GM18861 (cell line): ENCODE data around the gene NAA16.
"Not testable (repeated sequence)": the region's sequence is repeated elsewhere in the genome, so short reads cannot be mapped to it uniquely, and the experiment has no call there.

Experiments used
- ATAC-seq: cut with Tn5 transposase; IDR thresholded peaks from one replicate; pipeline ENCODE4 v1.9.1; 2021; ENCODE audit not compliant: unreplicated experiment

Gene NAA16

DNA sequence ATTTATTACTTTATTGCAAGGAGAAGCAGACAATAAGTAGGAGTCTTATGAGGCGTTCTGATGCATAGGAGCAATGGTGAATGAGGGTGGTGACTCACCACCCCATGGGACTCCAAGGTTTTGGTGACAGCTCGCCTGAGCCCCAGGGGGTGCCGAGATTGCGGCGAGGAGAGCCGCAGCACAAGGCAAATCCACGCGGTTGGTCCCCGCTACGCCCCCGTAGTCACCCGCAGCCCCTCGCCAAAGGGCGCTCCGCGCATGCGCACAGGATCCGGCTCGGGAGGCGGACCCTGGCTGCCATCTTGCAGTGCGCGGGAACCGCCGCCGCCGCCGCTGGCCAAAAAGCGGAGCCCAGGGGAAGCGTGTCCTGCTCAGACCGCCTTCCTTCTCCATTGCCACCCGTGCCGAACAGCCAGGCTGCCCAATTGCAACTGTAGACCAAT is at the start of gene NAA16:
TSS of gene NAA16 (plus strand) at position 305 of the 443 bp plus-strand sequence. CDS start 262 bp downstream, outside the sequence.
- ATAC-seq: peak; percentile 64

DNA sequence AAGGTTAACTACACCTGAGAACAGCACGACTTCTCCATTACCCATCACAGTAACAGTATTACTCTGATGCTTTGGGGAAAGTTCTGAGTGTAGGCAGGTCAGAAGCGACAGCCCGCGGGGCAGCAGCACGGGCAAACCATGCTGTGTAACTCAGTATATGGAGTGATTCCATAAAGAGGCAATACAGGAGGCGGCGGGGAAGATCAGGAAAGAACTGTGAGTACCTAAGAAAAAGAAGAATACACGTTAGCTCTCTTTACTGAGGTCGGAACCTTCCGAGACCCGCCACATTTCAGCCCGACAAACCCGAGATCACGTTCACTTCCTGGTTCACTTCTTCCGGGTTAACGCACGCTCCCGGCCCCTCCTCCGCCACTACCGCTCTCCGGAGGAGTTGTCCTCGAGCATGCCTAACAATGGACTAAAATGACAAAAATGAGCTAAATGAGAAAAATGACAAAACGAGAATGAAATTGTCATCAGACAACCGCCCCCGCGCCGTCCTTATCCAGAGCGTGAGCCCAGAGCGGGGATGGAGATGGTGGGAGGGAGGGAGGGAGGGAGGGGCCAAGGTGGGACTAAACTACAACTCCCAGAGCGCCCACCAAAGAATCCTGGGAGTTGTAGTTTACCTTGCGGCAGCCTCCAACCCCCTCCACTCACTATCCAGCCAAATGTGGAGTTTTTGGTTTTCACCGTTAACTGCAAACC is 47.7 kb upstream of the NAA16 start, which contains the start of gene MTRF1:
TSS of gene MTRF1 (minus strand) at position 316 of the 711 bp plus-strand sequence. CDS start 2,669 bp downstream, outside the sequence.
- ATAC-seq: peak; percentile 75

DNA sequence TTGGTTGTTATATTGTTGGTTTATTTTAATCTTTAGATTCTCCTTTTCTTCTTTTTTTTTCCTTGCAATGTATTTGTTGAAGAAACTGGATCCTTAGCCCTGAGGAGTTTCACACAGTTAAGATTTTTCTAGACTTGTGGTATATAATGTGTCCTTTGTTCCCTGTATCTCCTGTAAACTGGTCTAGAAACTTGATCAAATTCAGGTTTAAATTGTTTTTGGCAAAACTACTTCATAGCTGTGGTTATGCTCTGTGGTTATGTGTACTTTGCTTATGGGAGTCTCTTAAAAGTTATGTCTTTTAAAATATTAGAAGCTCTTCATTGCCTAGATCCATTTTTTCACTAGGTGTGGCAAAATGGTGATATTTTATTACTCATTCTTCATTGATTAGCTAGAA is 44.0 kb upstream of the NAA16 start:
- no peak for ATAC-seq

DNA sequence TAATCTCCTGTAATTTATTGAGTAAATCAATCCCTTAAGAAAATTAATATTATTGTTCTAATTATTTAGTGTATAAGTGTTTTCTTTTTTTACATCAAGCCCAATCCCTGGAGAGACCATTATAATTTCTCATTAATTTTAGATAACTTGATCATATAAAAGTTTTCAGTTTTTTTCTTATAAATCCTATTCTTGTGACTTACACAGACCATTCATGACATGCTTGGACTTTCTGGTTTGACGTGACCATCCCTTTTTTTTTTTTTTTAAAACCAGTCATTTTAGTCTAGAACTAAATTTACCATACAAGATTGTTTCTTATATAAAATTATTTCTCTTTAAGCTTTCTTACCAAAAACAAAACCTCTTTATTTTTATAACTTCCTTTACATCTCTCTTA is 42.3 kb upstream of the NAA16 start:
- ATAC-seq: no peak

DNA sequence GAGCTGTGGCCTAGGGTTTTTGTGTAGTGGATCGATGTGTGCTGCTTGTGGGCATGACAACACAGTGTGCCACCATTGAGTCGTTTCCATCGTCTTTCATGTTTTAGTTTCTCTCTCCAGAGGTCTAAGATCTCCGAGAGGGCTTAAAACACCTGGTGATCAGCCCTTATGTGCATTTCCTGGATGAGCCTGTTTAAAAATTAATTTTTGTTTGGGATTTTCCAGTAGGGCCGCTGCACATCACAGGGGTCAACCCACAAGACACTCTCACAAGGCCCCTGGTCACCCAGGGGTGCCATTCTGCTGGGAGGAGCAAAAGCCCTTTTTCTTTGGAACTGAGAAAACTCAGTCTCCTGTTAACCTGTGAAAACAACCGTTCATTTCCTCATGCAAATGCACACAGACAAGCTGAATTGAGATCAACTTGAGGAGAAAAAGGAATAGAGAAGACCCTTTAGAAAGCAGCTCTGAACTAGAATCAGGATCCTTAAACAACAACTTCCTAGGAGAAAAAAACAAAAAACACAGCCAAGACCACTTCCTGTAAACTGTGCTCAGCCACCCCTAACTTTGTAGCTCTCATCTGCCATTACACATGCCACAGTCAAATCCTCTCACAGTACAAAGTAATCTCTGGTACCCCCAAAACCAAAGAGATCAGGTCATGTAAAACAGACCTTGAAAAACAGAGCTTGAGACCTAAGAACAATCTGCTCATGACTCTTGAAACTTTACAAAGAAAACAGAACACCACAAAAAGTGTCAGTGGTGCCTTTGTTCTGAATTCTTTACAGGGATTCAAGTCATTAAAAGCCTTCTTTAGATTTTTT is 39.4 kb upstream of the NAA16 start:
- ATAC-seq: no peak

DNA sequence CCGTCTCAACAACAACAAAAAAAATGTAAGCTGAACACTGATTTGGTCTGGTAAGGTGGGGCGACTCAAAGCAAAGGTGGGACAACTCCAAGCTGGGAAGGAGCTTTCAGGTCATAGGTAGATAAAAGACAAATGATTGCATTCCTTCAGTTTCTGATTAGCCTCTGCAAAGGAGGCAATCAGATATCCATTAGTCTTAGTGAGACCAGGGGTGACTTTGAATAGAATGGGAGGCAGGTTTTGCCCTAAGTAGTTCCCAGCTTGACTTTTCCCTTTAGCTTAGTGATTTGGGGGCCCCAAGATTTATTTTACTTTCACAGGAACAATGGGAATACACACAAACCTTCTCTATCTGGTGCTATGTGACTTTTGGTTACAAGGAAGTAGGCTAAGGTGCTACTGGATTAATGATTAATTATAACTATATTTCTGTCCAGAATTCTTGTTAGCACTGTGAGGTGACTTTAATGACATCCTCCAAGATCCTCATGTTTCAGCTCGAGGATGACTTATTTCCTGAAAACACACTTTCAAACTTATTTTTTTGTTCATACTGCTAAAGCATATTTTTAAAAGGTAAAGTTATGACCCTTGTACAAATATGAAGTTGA is 37.1 kb upstream of the NAA16 start:
- no peak for ATAC-seq

DNA sequence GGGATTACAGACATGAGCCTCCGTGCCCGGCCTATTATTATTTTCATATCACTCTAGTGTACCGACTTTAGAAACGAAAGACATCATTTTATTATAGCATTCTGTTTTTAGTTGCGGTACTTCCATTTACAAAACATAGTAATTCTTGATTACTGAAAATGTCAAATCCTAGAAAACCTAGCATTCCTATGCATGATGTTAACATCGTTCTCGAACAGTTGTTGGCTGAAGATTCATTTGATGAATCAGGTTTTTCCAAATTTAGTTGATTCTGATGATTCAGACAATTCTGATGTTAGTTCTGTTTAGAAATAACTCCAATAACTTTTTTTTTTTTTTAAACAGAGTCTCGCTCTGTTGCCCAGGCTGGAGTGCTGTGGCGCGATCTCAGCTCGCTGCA is 36.2 kb upstream of the NAA16 start:
- no peak for ATAC-seq

DNA sequence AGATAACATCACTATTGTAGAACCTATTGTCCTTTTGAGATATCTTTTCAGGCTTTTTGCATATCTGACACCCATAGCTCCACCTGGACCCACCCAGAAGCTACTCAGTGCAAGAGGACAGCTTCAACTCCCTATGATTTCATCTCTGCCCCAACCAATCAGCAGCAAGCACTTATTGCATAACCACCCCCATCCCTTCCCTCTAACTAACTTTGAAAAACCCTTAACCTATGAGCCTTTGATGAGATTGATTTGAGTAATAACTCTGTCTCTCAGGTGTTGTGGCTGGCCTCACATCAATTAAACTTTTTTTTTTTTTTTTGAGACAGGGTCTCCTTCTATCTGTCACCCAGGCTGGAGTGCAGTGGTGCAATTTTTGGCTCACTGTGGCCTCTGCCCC is 34.2 kb upstream of the NAA16 start:
- no peak for ATAC-seq

DNA sequence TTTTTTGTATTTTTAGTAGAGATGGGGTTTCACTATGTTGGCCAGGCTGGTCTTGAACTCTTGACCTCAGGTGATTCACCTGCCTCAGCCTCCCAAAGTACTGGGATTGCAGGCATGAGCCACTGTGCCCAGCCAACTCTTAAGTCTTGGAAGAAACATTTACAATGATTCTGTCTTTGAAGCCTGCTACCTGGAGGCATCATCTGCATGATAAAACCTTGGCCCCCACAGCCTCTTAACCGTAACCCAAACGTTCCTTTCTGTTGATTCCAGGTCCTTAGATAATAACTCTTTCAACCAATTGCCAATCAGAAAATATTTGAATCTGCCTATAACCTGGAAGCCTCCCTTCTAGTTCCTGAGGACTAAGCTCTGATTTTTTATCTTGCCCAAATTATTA is 31.9 kb upstream of the NAA16 start:
- ATAC-seq: not testable (repeated sequence)

DNA sequence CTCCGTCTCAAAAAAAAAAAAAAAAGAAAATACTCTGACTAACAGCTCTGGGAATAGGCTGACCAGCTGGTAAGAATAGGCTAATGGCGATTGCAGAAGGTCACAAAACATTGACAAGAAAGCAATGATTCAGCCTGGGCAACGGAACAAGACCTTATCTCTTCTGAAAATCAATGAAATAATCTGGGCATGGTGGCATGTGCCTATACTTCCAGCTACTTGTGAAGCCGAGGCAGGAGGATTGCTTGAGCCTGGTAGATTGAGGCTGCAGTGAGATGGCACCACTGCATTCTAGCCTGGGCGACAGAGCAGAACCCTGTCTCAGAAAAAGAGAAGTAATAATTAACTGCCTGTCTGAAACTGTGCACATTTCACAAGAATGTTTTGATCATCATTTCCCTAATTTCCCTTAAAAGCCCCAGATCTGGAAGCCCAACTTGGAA is 28.9 kb upstream of the NAA16 start:
- ATAC-seq: peak; percentile 60

DNA sequence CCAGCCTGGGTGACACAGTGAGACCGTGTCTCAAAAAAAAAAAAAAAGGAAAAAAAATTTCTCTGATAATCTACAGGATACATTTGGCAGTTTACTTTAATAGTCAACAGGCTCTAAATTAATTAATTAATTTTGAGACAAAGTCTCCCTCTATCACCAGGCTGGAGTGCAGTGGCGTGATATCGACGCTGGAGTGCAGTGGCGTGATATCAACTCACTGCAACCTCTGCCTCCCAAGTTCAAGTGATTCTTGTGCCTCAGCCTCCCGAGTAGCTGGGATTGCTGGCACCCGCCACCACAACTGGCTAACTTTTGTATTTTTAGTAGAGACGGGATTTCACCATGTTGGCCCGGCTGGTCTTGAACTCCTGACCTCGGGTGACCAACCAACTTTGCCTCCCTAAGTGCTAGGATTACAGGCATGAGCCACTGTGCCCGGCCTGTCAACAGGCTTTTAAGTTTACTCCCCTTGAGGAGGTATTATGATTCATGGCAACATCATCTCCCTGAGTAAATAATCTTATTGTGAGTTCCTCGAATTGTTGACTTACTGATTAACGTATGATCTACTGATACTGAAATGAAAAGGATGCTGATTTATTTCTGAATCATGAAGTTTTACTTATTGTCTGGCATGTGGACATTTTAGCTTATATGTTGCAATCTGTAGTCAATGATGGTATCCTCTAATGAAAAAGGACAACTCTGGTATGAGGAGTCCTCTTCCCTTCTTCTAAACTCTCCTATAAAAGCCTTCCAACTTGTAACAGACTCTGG is 26.4 kb upstream of the NAA16 start:
- ATAC-seq: no peak

DNA sequence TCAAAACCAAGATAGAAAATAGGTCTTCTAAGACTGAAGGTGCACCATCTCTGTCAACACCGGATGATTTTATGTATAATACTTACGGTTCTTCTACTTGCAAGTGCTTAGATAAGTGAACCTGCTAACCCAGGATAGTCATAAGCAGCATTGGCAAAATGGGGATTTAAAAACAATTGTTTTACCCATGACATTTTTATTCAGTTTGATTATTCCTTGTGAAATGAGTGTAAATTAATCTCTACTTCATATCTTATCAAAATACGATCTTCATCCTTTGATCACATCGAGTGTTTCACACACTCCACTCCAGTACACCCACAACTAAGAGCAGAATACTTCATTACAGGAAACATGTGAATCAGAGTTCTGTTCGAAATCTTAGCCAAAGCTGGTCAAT is 24.7 kb upstream of the NAA16 start:
- ATAC-seq: no peak

DNA sequence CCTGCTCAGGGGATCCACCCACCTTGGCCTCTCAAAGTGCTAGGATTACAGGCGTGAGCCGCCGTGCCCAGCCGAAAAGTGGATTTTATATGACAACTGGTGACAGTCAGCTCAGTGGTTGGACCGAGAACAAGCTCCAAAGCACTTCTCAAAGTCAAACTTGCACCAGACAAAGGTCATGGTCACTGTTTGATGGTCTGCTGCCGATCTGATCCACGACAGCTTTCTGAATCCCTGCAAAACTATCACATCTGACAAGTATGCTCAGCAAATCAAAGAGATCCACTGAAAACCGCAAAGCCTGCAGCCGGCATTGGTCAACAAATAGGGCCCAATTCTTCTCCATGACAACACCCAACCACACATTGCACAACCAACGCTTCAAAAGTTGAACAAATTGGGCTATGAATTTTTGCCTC is 21.6 kb upstream of the NAA16 start:
- ATAC-seq: no peak

DNA sequence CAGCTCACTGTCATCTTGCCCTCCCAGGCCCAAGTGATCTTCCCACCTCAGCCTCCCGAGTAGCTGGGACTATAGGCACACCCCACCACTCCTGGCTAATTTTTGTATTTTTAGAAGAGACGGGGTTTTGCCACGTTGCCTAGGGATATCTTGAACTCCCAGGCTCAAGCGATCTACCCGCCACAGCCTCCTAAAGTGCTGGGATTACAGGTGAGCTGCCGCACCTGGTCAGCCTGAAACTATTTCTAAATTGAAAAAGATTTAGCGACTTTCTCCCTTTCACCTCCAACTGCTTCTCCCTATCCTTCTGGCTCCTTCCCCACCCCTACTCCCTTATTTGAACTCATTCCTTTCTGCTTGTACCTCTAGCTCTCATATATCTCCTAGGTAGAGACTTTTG is 19.8 kb upstream of the NAA16 start:
- ATAC-seq: no peak

DNA sequence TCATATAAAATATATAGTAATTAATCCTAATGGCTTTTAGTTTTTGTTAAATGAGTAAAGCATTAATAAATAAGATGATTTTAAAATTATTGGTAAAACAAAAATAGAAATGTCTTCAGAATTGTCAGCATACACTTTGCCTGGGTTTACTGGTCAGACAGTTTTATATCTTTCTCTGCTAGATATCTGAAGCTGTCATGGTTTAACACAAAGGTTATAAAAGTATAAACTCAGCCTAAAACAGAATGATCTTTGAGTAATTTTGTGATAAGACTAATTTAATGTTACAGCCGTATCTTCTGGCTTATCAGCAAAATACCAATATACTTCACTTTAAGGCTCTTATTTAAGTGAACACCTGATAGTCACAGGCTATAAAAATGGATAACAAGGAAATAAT is 17.8 kb upstream of the NAA16 start:
- ATAC-seq: no peak

DNA sequence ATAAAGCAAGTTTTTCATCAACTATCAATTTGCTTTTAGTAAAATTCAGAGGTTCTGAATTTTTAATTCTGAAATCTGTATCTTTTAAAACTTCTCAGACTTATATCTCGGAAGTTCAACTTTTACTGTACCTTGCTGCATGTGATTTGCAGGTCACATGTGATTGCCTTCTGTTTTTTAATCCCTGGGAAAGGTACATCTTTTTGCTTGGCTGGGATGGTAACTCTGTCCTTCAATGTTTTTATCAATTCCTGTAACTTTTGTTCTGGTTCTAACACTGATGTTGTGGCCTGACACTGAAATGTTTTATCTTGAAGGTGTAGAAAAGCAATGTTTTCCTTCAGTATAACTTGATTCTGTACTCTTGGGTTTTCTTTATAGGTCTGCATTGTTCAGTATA is 16.2 kb upstream of the NAA16 start:
- ATAC-seq: no peak

DNA sequence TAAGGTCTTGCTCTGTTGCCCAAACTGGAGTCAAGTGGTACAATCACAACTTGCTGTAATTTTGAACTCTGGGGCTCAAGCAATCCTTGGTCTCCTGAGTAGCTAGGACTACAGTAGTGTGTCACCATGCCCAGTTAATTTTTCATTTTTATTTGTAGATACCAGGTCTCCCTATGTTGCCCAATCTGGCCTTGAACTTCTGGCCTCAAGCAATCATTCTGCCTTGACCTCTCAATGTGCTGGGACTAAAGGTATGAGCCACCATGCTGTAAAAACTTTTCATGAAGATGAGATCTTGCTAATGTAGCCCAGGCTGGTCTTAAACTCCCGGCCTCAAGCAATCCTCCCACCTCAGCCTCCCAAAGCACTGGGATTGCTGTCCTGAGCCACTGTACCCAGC is 15.1 kb upstream of the NAA16 start:
- no peak for ATAC-seq

DNA sequence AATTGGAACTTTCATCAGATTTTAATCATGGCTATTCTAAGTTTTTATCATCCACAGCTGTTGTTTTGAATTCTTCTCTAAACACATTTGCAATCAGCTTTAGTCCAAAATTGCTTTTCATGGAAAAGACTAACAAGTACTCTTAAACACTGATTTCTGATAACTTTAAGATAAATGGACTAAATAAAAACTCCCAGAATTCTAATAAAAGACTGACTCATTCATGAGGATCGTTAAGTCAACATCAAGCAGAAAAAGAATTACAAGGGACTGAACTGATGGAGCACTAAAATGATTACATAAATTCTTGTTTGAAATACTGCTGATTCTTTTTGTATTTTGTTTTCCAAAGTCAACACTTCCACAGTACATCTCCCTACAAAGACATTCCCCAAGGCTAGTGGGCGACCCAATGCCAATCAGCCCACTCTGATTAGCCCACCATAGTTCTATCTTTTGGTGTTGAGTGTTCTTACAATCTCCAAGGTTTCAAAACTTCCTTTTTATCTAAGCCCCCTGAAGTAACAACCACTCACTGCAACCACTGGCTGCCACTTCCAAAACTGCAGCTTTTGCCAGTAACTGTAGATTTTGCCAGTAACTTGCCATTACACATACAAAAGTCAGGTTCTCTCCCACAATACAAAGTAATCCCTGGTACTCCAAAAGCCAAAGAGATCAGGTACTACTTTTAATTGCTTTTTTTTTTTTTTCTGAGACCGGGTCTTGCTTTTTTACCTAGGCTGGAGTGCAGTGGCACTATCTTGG is 14.0 kb upstream of the NAA16 start:
- ATAC-seq: no peak

DNA sequence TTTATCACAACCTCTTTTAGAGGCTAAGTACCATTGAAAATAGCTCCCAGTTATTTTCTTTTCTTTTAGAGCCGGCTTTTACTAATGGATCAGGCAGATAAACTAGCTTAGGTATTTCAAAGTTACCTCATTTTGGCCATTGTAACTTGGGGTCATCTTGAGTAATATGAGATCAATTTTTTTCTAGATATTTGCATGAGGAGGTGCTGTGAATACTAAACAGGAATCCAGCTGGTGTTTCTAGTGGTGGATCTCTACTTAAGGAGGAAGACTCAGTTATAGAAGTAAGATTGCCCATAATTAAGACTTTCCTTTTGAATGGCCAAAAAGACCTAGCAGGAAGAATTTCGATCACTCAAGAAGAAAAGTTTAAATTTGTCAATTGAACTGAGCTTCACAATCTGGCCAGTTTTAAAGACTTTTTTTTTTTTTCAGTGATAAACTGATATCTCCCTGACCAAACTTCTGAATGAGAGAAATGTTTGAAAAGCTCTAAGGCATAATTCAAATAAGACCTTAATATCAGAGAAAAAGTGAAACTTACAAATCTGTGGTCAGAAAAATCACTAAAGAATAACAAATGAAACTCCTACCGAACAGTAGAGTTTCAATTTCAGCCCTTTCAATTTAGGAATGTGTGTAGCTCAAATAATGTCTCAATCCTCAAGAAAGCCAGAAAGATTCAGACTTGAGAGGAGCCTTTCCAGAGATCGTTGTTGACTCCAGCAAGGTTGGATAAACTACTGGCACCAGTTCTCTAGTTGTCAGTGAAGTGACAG is 11.6 kb upstream of the NAA16 start:
- ATAC-seq: no peak
